Activated CD4-positive, alpha-beta T cell treated with anti-CD3 and anti-CD28 coated beads, Interleukin-2, amount 50 U/mL, for 1 hour (primary cell): ENCODE results near the gene ACADSB.

Experiments
- DNase-seq: peaks from one replicate; pipeline ENCODE4 v3.0.0-alpha.2; 2020

Gene ACADSB

DNA sequence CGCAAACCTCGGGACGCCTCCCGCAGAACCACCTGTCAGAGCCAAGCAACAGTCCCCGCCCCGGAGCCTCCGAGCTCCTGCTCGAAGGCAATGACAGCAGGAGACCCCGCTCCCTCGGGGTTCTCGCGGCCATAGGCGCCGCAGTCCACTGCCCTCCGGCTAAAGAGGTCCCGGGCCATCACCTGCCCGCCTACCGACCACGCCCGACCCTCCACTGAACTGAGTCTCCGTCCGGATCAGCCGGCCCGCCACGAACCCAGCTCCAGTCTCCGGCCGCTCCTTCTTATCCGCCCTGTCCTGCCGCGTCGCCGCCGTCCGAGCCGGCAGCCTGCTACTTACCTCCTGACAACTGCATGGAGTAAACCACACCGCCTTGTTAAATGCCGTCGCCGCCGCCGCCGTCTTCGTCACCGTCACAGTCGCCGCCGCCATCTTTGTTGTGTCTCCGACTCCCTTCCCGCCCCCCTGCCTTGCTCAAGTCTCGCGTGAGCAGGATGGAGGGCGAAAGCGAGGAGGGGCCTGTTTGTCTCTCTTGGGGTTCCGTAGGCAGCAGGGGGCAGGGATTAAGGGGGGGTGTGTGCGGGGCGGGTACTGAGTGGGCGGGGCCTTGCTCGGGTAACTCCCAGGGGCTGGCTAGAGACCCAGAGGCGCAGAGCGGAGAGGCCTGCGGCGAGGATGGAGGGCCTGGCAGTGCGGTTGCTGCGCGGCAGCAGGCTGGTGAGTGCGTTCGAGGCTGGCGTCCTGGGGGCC is at the start of gene ACADSB, which contains the start of gene IKZF5:
Gene ACADSB, plus strand, starts transcription at position 652 of the 750 bp plus-strand sequence. Its CDS starts 24 bp downstream, at position 676.
Gene IKZF5, minus strand, starts transcription at position 441 of the 750 bp plus-strand sequence. CDS start 10,170 bp downstream, outside the sequence.
- peak; percentile 95 for DNase-seq

DNA sequence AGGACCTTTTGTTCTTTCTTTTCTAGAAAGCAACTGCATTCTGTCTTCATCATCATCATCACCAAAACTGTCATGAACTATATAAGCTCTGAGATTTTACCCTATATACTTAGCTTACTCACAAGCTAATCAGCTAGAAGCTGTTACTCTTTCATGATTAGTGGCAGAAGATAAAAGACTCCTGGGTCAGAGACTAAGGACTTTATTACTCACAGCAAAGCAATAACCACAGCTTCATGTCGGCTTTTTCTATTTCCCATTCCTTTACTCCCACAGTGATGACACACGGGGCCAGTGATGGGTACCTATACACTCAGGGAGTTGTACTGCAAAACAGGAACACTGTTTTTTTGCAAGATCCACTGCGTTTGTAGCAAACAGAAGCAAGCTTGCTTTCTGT is 46.4 kb upstream of the ACADSB start:
- DNase-seq = no peak

GRCh38 chr10:122966879-122967278 is 41.9 kb upstream of the ACADSB start:
- no peak for DNase-seq

DNA sequence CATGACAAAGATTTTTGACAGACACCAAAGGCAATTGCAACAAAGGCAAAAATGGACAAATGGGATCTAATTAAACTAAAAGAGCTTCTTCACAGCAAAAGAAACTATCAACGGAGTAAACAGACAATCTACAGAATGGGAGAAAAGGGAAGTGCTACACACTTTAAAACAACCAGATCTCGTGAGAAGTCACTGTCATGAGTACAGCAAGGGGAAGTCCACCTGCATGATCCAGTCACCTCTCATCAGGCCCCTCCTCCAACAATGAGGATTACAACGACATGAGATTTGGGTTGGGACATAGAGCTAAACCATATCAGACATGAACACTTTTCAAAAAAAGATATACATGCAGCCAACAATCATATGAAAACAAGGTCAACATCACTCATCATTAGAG is 40.1 kb upstream of the ACADSB start:
- DNase-seq = no peak

GRCh38 chr10:122974023-122974422 is 34.8 kb upstream of the ACADSB start:
- no peak for DNase-seq

DNA sequence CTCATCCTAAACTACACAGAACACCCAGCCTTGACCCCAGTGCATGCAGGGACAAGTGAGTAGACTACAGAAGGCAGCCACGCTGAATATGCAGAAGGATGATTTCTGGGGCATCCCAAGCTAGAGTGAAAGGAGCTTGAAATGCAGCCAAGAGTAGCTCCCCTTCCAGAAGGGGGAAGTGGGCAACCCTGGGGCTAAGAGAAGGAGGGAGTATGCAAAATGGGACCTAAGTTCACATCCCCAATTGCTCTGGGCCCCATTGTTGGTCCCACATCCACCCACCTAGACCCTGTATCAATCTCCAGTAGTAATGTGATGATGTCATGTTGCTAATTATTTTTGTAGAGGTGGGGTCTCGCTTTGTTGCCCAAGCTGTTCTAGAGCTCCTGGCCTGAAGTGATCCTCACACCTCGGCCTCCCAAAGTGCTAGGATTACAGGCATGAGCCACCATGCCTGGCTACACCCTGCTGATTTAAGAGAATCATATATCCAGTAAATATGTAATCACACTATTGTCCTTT is 34.2 kb upstream of the ACADSB start:
- DNase-seq = no peak

DNA sequence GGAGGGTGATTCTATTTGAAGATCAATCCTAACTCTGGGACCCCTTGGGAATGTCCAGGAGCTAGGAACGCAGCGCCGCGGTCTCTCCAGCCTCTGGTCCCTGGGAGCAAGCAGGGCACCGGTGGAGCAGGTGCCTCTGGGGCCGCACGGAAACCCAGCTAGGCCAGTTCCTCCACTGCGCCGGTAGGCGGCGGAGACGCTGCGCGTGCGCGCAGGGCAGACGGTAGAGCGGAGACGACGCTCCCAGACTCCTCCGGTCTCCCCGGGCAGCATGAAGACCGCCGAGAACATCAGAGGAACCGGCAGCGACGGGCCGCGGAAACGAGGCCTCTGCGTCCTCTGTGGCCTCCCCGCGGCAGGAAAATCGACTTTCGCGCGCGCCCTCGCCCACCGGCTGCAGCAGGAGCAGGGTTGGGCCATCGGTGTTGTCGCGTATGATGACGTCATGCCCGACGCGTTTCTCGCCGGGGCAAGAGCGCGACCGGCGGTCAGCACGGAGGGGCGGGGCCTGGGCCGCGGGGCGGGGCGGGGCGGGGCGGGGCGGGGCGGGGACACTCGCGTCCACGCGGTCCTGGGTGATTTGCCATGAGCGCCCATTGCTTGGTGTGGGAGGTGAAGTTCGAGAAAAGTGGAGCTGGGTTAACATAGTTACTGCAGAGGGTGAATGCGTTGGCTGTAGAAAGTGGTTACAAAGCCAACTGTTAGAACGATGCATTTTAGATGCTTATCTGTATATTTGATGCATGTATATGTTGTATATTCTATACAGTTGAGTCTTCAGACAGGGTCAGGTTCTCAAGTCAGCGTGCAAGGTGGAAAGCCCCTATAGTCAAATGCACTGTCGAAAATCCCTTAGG is 28.4 kb upstream of the ACADSB start, which contains the start of gene PSTK:
Gene PSTK, plus strand, starts transcription at position 193 of the 857 bp plus-strand sequence. Its CDS starts 79 bp downstream, at position 272.
- DNase-seq = peak; percentile 83

DNA sequence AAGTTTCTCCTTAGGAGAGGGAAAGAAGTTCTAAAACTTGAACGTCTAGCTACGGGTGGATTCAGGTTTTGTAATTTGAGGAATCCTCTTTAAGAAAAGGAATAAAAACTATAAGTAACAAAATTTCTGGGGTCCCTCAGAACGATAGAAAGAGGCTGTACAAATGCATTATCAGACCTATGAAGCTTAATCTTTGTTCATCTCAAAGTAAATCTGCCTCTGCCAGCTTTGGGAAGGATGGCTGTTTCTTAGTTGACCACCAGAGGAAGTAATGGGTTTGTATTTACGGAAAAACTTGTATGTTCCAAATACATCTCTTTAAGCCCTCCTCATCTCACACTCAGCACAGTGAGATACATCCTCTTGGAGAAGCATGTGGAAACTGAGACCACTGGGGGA is 27.7 kb upstream of the ACADSB start:
- no peak for DNase-seq

DNA sequence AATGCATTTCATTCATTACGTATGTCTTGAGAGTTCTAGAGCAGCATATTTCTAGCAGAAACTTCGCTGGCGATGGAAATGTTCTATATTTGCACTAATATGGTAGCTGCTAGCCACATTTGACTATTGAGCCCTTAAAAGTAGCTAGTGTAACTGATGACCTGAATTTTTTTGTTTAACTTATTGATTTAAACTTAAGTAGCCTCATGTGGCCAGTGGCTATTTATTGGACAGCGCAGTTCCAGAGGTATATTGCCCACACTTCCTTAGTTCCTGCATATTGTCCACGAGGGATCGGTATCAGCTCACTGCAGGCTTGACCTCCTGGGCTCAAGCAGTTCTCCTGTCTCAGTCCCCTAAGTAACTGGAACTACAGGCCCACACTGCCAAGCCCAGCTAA is 24.9 kb upstream of the ACADSB start:
- no peak for DNase-seq

- DNase-seq = no peak
Observed at GRCh38 chr10:122984708-122985107, 24.1 kb upstream of the ACADSB start.

- DNase-seq = no peak
Observed at GRCh38 chr10:122986335-122986734, 22.5 kb upstream of the ACADSB start.

DNA sequence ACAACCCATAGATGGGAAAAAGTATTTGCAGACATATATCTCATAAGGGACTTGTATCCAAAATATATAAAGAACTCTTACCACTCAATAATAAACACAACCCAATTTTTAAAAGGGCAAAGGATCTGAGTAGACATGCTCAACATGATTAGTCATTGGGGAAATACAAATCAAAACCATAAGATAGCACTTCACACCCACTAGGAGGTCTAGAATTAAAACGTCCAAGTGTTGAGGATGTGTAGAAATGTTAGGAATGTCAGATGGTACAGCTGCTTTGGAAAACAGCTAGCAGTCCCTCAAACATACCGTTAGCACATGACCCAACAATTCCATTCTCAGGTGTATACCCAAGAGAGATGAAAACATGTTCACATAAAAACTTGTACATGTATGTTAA is 20.3 kb upstream of the ACADSB start:
- no peak for DNase-seq

DNA sequence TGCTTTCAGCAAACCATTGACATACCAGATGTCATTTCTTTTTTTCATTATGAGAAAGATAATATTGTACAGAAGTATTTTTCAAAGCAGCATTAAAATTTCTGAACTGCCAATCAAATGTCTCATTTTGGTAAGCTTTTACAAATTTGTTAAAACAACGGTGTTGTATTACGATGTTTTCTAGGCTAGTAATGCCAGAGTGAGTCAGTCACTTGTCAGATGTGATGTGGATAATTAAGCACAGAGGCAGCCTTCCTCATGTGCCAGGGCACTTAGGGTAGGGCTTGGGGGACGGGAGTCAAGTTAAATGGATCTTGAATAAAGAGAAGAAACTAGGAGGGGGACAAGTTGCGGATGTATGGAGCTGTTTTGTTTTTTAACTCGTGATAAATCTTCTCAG is 18.5 kb upstream of the ACADSB start:
- no peak for DNase-seq

GRCh38 chr10:122992031-122992585 is 16.7 kb upstream of the ACADSB start:
- DNase-seq = no peak

DNA sequence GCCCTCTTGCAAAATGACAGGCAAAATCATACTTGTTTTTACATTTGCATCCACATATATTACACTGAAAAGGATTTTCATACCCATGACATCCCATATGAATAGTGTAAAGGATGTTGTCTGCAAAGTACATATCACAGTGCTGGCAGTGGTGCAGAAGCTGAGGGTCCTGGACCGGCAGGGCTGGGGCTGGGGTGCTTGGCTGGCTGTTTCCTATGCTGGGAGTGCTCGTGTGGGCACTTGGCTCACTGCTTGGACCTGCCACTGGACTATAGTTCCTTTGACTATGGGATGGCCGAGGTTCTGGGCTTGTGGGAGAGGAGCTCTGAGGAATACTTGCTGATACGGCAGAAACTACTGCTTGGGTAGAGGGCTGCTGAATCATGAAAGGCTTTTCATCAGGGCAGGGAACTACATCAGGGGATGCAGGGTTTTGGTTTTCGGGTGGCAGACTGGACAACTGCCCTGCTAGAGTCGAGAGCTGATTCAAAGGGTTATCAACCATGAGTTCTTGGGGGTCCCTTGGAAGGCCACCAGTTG is 14.9 kb upstream of the ACADSB start:
- DNase-seq = no peak

DNA sequence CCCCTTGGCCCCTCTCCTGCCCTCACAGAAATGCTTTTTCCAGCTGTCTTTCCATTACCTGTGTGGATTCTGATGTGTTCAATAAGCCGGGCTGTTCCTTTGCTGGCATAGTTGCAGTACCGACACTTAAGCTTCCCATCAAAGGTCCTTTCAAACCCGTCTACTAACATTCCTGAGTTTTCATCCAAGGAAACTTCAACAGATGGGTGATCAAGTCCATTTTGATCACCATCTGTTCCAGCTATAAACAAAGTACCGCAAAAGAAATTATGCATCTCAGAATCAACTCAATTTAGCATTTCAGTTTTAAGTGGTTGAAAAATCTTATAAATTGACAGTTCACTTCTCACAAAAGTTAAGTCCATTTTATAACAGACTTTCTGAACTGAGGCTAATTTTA is 12.9 kb upstream of the ACADSB start:
- no peak for DNase-seq

DNA sequence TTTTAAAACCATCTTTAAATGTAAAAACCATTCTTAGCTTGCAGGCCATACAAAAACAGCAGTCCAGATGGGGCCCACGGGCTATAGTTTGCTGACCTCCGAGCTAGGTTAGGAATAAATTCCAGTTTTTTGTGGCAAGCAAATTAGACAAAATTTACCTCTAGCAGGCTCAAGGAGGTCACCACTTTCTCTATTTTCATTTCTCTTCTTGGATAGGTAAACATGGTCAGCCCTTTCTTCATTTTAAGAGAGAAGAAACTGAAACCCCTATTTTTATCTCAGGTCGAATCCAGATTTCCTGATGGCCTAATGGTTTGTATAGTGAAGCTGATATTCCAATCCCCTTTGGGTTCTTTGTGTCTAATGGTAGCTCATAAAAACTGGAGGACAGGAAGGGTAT is 10.9 kb upstream of the ACADSB start:
- no peak for DNase-seq

GRCh38 chr10:122998360-122998917 is 10.4 kb upstream of the ACADSB start:
- DNase-seq = no peak

GRCh38 chr10:122998934-122999333 is 9.9 kb upstream of the ACADSB start:
- DNase-seq = no peak

GRCh38 chr10:122999347-122999746 is 9.5 kb upstream of the ACADSB start:
- DNase-seq = no peak

DNA sequence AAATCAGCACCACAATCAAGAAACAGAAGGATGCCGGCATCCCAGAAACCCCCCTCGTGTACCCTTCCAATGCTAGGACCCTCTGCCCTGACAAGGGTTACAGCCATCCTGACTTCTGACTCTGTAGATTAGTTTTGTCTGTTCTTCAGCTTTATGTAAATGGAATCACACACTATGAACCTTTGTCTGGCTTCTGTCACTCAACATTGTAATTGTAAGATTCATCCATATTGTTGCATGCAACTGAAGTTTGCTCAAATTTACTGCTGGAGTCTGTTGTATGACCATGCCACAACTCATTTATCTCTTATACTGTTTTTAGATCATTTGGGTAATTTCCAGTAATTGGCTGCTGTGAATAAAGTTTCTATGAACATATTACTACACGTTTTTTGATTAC is 8.7 kb upstream of the ACADSB start:
- no peak for DNase-seq

DNA sequence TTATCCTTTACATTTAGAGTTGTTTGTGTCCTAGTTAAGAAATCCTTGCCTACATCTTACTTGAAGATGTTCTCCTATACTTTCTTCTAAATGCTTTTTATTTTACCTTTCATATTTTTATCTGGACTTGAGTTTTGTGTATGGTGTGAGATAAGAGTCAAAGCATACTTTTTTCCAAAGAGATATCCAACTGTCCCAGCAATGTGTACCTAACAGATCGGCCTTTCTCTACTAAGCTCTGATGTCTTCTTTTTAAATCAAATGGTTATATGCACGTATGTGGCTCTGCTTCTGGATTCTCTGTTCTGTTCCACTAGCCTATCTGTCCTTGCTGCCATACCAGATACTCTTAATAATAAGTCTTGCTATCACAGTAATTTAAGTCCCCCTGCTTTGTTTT is 7.4 kb upstream of the ACADSB start:
- no peak for DNase-seq

DNA sequence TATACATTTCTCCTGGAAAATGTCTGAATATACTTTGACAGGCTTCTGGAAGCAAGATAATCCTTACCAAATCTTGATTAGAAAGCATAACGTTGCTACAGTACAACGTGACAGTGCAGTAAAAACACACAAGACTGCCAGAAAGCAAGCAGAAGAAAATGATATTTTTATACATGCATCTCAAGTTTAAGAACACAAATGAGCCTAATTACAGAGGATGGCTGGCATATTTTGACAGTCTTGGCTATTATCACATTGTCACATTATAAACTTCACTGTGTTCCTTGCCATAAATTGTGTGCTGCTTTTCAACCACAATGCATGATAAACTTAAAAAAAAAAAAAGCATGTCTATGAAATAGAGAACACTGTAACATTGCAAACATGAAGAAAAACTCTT is 4.5 kb upstream of the ACADSB start:
- no peak for DNase-seq
